ENCODE measurements around the gene WDR59.

The WDR59 gene

GRCh38 chr16:74888888-74889287, 96.0 kb downstream of the WDR59 start:
- no peak for DNase-seq (ENCODE audit: low read depth)
- no peak for TF ChIP-seq CTCF (conservative IDR thresholded peaks at IDR 0.05; ENCODE audit: low read depth, low read length)
- H3K4me3 ChIP-seq (ENCODE audit: low read depth, low read length): no peak overlapping the region

GRCh38 chr16:74888232-74888862, 96.6 kb downstream of the WDR59 start:
- H3K4me3 ChIP-seq (ENCODE audit: low read depth, low read length): no peak overlapping the region
- no peak for DNase-seq (ENCODE audit: low read depth)
- no peak for TF ChIP-seq CTCF (conservative IDR thresholded peaks at IDR 0.05; ENCODE audit: low read depth, low read length)

GRCh38 chr16:74887084-74887483, 97.8 kb downstream of the WDR59 start:
- no peak overlapping the region for H3K4me3 ChIP-seq (ENCODE audit: low read depth, low read length)
- DNase-seq (ENCODE audit: low read depth): no peak
- TF ChIP-seq CTCF (conservative IDR thresholded peaks at IDR 0.05; ENCODE audit: low read depth, low read length): no peak

- DNase-seq (ENCODE audit: low read depth): no peak
- no peak for TF ChIP-seq CTCF (conservative IDR thresholded peaks at IDR 0.05; ENCODE audit: low read depth, low read length)
- H3K4me3 ChIP-seq (ENCODE audit: low read depth, low read length): no peak overlapping the region
Observed at GRCh38 chr16:74877706-74878105, 107.2 kb downstream of the WDR59 start.

- no peak for TF ChIP-seq CTCF (conservative IDR thresholded peaks at IDR 0.05; ENCODE audit: low read depth, low read length)
- no peak for DNase-seq (ENCODE audit: low read depth)
- H3K4me3 ChIP-seq (ENCODE audit: low read depth, low read length): no peak overlapping the region
Observed at GRCh38 chr16:74874912-74875546, 109.9 kb downstream of the WDR59 start.

GRCh38 chr16:74874123-74874522, 110.8 kb downstream of the WDR59 start:
- no peak overlapping the region for H3K4me3 ChIP-seq (ENCODE audit: low read depth, low read length)
- no peak for DNase-seq (ENCODE audit: low read depth)
- no peak for TF ChIP-seq CTCF (conservative IDR thresholded peaks at IDR 0.05; ENCODE audit: low read depth, low read length)

GRCh38 chr16:74872302-74872701, 112.6 kb downstream of the WDR59 start:
- DNase-seq (ENCODE audit: low read depth): no peak
- H3K4me3 ChIP-seq (ENCODE audit: low read depth, low read length): no peak overlapping the region
- TF ChIP-seq CTCF (conservative IDR thresholded peaks at IDR 0.05; ENCODE audit: low read depth, low read length): no peak

All from choroid plexus epithelial cell (primary cell).